ENCODE data around the gene SMIM10L2A. TPM values are rescaled to one million over a fixed set of nuclear protein-coding genes. Genes with fewer than 3 reads are reported as not detected.
"Not testable (repeated sequence)": the region's sequence is repeated elsewhere in the genome, so short reads cannot be mapped to it uniquely, and the experiment has no call there.

The SMIM10L2A gene
- total RNA-seq, 1 donor from 2014 or later: 0.82 TPM

DNA sequence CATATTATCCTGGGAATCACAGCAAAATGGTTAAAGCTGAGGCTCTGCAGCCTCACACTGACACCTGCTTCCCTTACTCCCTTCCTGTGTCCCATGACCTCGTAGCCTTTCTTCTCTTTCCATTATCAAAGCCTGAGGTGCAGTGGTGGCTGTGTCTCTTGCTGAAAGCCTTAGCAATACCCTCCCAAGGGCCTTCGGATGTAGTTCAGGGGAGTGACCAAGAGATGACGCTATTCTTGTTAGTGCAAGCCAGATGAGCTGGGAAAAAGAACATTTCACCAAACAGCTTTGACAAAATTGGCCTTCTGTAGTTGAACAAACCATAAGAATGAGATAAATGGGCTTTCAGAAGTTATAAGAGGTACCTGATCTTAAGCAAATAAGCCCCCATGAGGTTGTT lies 31.6 kb downstream of the SMIM10L2A start:
- H3K4me3 ChIP-seq: no peak overlapping the region
- no peak overlapping the region for H3K27ac ChIP-seq (replicated peaks)
- TF ChIP-seq CTCF (IDR thresholded peaks at IDR 0.05; ENCODE audit: borderline replicate concordance): no peak
- H3K9me3 ChIP-seq (replicated peaks): peaks cover 17% of the 10 kb centered on the region
- intact Hi-C loops (cut with micrococcal nuclease): no loop called here
- no peaks in the 10 kb centered on the region for H3K36me3 ChIP-seq
- no peak for DNase-seq
- H3K27me3 ChIP-seq (ENCODE audit: low read depth): no peaks in the 10 kb centered on the region
- peaks cover 9% of the 10 kb centered on the region for H3K4me1 ChIP-seq

GRCh38 chrX:135454816-135455215 lies 33.1 kb downstream of the SMIM10L2A start:
- no peak overlapping the region for H3K4me3 ChIP-seq
- H3K27ac ChIP-seq (replicated peaks): no peak overlapping the region
- H3K27me3 ChIP-seq (ENCODE audit: low read depth): no peaks in the 10 kb centered on the region
- no peaks in the 10 kb centered on the region for H3K36me3 ChIP-seq
- intact Hi-C loops (cut with micrococcal nuclease): no loop called here
- no peak for TF ChIP-seq CTCF (IDR thresholded peaks at IDR 0.05; ENCODE audit: borderline replicate concordance)
- DNase-seq: no peak
- peaks cover 18% of the 10 kb centered on the region for H3K9me3 ChIP-seq (replicated peaks)
- H3K4me1 ChIP-seq: peaks cover 9% of the 10 kb centered on the region

GRCh38 chrX:135461756-135462155 lies 40.0 kb downstream of the SMIM10L2A start:
- DNase-seq; H3K27ac ChIP-seq (replicated peaks); H3K4me3 ChIP-seq; H3K27me3 ChIP-seq (ENCODE audit: low read depth); H3K36me3 ChIP-seq; intact Hi-C loops (cut with micrococcal nuclease); H3K4me1 ChIP-seq: not testable (repeated sequence)
- peaks cover 17% of the 10 kb centered on the region for H3K9me3 ChIP-seq (replicated peaks)

DNA sequence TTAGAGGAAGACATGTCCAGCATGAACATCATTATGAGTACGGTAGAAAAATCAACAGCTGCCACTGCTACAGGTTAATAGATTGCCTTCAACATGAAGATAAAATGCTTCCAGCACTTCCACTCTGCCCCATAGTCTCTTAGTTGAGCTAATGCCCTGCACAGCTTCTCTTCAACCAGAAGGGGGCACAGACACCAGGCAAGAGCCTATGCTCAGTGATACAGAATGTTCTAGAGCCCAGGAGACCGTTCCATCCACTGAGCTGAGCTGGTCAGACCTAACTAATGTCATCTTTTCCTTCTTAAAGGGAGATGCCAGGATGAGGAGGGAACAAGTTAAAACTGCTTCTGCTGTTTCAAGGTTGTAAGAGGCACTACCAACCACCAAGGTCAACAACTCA lies 42.2 kb downstream of the SMIM10L2A start:
- Histone ChIP-seq H3K9me3 (replicated peaks) (no peaks in the 10 kb centered on the region), H3K27me3 (ENCODE audit: low read depth) (no peaks in the 10 kb centered on the region), H3K27ac (replicated peaks) (no peak overlapping the region), H3K36me3 (no peaks in the 10 kb centered on the region), H3K4me3 (no peak overlapping the region), H3K4me1 (no peaks in the 10 kb centered on the region)
- intact Hi-C loops (cut with micrococcal nuclease): no loop called here
- no peak for DNase-seq
- TF ChIP-seq CTCF (IDR thresholded peaks at IDR 0.05; ENCODE audit: borderline replicate concordance): peak; percentile 34

GRCh38 chrX:135476378-135476777 lies 54.6 kb downstream of the SMIM10L2A start:
- Histone ChIP-seq H3K4me3 (no peak overlapping the region), H3K27ac (replicated peaks) (no peak overlapping the region), H3K9me3 (replicated peaks) (no peaks in the 10 kb centered on the region), H3K27me3 (ENCODE audit: low read depth) (no peaks in the 10 kb centered on the region), H3K4me1 (peaks cover 3% of the 10 kb centered on the region), H3K36me3 (no peaks in the 10 kb centered on the region)
- intact Hi-C loops (cut with micrococcal nuclease): no loop called here
- DNase-seq: no peak
- TF ChIP-seq CTCF (IDR thresholded peaks at IDR 0.05; ENCODE audit: borderline replicate concordance): no peak

GRCh38 chrX:135477576-135477975 lies 55.8 kb downstream of the SMIM10L2A start:
- H3K4me3 ChIP-seq: no peak overlapping the region
- intact Hi-C loops (cut with micrococcal nuclease): no loop called here
- no peaks in the 10 kb centered on the region for H3K27me3 ChIP-seq (ENCODE audit: low read depth)
- TF ChIP-seq CTCF (IDR thresholded peaks at IDR 0.05; ENCODE audit: borderline replicate concordance): peak; percentile 47
- no peaks in the 10 kb centered on the region for H3K36me3 ChIP-seq
- H3K9me3 ChIP-seq (replicated peaks): no peaks in the 10 kb centered on the region
- DNase-seq: peak; percentile 60
- H3K4me1 ChIP-seq: peaks cover 3% of the 10 kb centered on the region
- H3K27ac ChIP-seq (replicated peaks): no peak overlapping the region

Other genes with a start within 250 kb of the SMIM10L2A start
- not detected for gene ETDA, start 169.9 kb upstream of the SMIM10L2A start, total RNA-seq
- not detected for gene ETDC, start 112.5 kb upstream of the SMIM10L2A start, total RNA-seq
- 3.3 TPM for gene ZNF75D, start 77.8 kb upstream of the SMIM10L2A start, total RNA-seq
- gene ZNF449, start 77.1 kb upstream of the SMIM10L2A start, total RNA-seq: 5.2 TPM
- 2.3 TPM for gene INTS6L, start 98.7 kb downstream of the SMIM10L2A start, total RNA-seq